Measurements from ENCODE around the gene KCNK6.
"Not testable (repeated sequence)": the region's sequence is repeated elsewhere in the genome, so short reads cannot be mapped to it uniquely, and the experiment has no call there.

GRCh38 chr19:38362946-38363688, 43.5 kb downstream of the KCNK6 start:
- not testable (repeated sequence) for TF ChIP-seq TAF1 (IDR thresholded peaks at IDR 0.05; ENCODE audit: borderline replicate concordance, low read depth, low read length); CTCF (IDR thresholded peaks at IDR 0.05 in 2 of 3, conservative IDR thresholded peaks at IDR 0.05 in 1 of 3; ENCODE audit: control insufficient read depth in 2 of 3, extremely low read depth in 1 of 3, insufficient read depth in 1 of 3, low read depth in 3 of 3, low read length in 3 of 3); SIN3A (IDR thresholded peaks at IDR 0.05; ENCODE audit: low read depth, low read length); ZNF274 (IDR thresholded peaks at IDR 0.05; ENCODE audit: insufficient read depth, insufficient read length); SREBF2 (IDR thresholded peaks at IDR 0.05; ENCODE audit: low read length); SMC3 (IDR thresholded peaks at IDR 0.05; ENCODE audit: borderline replicate concordance, low read length); POLR2AphosphoS2 (IDR thresholded peaks at IDR 0.05; ENCODE audit: low read depth, low read length); MTA2 (IDR thresholded peaks at IDR 0.05; ENCODE audit: low read depth); RAD21 (IDR thresholded peaks at IDR 0.05; ENCODE audit: insufficient read depth, low read depth, low read length); POLR2A (IDR thresholded peaks at IDR 0.05; ENCODE audit: low read depth, low read length); FOXK2 (IDR thresholded peaks at IDR 0.05)
